ENCODE measurements around the gene C16orf78.

- TF ChIP-seq NRF1 (IDR thresholded peaks at IDR 0.05; ENCODE audit: low read depth, low read length) (no peak), POLR2A (IDR thresholded peaks at IDR 0.05; ENCODE audit: control extremely low read depth in 1 of 2, low read depth in 2 of 2, low read length in 2 of 2) (no peak), CEBPB (IDR thresholded peaks at IDR 0.05; ENCODE audit: low read depth, low read length) (no peak), CTCF (IDR thresholded peaks at IDR 0.05; ENCODE audit: control extremely low read depth in 1 of 3, insufficient read depth in 1 of 3, low read depth in 1 of 3, low read length in 3 of 3) (no peak), KDM4A (IDR thresholded peaks at IDR 0.05; ENCODE audit: low read depth, low read length, severe bottlenecking) (no peak), CREB1 (IDR thresholded peaks at IDR 0.05) (no peak), FOSL1 (IDR thresholded peaks at IDR 0.05; ENCODE audit: insufficient read depth, low read depth, low read length) (no peak), GABPA (IDR thresholded peaks at IDR 0.05; ENCODE audit: borderline replicate concordance, insufficient read depth, low read length) (no peak), EP300 (IDR thresholded peaks at IDR 0.05; ENCODE audit: borderline replicate concordance in 1 of 2, low read depth in 2 of 2, low read length in 2 of 2) (no peak), YY1 (IDR thresholded peaks at IDR 0.05; ENCODE audit: low read depth, low read length) (no peak), SIRT6 (IDR thresholded peaks at IDR 0.05; ENCODE audit: low read length) (no peak), RAD21 (IDR thresholded peaks at IDR 0.05 in 1 of 2, conservative IDR thresholded peaks at IDR 0.05 in 1 of 2; ENCODE audit: low read depth in 2 of 2, low read length in 2 of 2) (no peak)
These were observed 19.5 kb upstream of the C16orf78 start for GRCh38 chr16:49354101-49354500.
